Hindlimb muscle (tissue), 1 donor: ENCODE measurements around the gene EXOC3. TPM values are rescaled to one million over a fixed set of nuclear protein-coding genes. Genes with fewer than 3 reads are reported as not detected.
A peak's percentile ranks its signal among the peaks of the same experiment; 100 is the strongest.
"Not testable (repeated sequence)": the region's sequence is repeated elsewhere in the genome, so short reads cannot be mapped to it uniquely, and the experiment has no call there.

ENCODE experiments used
- DNase-seq: peaks from one replicate; pipeline ENCODE4 v3.0.0-alpha.2; 2013
- polyA plus RNA-seq: library from polyadenylated mRNA; unstranded; fragments of 120-200 nt; gene quantifications from one replicate; pipeline ENCODE4 v1.2.1, GENCODE V29; 2013; ENCODE audit not compliant: insufficient read length

The EXOC3 gene
- polyA plus RNA-seq = 42.1 TPM

DNA sequence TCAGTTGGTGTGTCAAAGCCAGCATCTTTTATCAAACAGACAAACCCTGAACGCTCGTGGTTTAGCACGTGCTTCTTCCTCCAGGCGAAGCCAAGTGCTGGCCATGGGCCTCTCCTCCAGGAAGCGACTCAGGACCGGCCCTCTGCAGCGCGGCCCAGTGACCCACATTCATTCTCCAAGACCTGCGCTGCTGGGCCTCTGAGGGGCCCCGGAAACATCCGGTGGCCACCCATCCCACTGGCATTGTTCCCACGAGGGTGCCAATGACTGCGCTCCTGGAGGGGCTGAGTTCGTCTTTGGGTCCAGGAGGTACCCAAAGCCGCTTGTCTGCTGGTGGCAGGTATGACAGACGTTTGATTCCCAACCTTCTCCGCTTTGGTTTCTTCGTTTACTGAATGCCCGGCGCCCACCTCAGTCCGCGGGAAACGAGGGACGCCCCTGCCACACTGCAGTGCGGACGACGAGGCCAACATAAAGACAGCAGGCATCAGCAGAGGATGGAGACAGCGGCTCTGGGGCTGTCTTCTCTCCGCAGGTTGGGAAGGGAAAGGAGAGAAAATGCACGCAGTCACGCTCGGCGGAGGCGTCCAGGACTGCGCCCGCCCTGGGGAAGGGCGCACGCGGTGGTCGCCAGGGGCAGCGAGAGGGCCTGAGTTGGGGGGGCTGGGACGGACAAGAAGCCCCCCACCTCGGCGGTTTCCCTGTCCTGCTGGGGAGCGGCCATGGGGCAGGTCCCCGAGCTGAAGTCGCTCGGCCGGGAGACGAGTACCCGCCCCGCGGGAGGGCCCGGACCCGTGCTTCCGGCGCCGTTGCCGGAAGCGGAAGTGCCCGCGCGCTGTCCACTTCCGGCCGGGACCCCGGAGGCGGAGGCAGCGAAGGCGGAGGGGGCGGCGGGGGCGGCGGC is at the start of gene EXOC3:
Gene EXOC3 (plus strand): TSS at position 842 of the 904 bp plus-strand sequence. CDS start 3,030 bp downstream, outside the sequence.
- peak; percentile 85 for DNase-seq

DNA sequence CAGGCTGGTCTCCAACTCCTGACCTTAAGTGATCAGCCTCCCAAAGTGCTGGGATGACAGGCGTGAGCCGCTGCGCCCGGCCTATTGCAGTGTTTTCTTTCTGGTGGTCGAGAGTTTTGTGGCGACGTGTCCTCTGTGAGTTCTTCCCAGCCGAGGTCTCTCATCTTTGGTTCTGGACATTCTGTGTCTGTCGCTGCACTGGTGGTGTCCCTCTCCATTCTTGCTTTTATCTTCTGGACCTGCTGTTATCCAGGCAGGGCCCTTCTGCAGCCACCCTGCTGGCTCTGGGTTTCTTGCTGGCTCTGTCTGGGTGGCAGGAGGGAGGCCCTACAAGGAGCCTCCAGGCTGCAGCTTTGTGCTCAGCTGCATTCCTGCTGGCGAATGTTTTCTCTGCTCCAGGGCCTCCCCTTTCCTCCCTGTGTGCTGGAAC is 49.1 kb upstream of the EXOC3 start:
- no peak for DNase-seq

DNA sequence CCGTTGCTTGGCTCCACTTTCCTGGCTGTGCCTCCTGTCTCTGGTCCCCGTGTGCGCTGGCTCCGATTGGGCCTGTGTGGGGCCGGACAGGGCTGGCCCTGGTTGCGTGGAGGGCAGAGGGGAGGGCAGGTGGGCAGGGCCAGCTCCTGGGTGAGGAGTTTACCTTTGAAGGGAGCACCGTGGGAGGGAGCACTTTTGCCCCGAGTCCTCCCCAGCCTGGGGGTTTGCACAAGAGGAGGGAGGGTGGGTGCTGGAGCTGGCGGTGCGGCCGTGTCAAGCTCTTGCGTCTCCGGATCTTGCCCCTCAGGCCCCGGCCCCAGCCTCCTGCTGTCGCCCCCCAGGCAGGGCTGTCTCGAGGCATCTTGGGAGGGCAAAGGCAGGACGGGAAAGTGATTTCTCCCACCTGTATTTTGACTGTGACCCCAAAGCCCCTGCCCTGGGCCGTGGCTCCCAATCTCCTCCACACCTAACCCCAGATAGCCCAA is 48.3 kb upstream of the EXOC3 start:
- no peak for DNase-seq

DNA sequence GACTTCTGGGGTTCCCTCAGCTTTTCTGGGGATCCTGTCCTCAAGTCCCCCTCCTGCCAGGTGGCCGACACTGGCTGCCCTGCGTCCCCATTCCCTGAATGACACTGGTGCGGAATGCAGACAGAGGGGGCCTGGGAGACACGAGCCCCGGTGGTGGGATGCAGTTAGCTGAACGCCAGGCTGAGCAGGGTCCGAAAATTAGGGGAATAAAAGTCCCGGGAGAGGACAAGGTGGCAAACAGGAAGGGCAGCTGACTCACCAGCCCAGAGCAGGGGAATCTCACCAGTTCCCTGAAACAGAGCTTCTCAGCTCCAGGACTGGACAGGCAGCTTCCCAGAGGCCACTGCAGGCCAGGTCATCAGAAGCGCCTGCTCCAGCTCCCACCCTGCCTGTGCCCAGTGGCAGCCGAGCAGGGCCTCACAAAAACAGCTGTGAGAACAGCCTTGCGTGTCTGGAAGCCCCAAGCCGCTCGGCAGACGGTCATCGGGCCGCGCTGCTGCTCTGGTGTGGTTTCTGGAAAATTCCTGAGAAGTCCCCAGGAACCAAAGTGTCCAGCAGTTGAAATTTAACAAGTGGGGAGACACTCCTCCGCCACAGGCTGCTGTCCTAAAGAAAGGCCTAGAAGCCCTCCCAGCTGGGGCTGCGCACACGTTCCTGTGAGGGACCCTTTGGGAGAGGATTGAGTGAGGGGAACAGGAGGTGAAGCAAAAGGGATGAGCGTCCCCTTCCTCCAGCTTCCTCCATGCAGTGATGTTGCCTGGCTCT is 47.6 kb upstream of the EXOC3 start:
- no peak for DNase-seq

DNA sequence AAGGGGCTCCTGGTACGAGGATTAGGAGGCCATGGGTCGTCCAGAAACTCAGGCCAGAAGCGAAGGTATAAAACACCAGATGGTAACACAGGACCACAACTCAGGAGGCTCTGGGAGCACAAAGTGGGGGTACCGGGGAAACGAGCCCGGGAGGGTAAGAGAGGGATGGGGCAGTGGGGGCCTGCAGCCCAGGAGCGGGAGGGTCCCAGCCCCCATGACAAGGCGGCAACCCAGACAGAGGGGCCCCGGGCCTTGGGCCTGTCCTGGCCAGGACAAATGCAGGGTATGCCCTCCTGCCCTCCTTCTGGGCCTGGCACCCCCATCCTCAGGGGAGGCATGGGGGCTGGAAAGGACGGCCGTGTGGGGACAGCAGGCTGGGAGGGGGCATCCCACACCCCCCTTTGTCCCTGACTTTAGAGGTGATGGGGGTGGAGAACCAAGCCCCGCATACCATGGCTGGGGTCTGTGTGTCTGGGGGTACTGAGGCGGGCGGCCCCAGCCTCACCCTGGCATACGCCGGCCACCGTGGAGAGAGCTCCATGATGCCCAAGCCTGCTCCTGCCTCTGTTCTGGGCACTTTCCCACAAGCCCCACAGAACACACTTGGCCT is 47.0 kb upstream of the EXOC3 start:
- no peak for DNase-seq

DNA sequence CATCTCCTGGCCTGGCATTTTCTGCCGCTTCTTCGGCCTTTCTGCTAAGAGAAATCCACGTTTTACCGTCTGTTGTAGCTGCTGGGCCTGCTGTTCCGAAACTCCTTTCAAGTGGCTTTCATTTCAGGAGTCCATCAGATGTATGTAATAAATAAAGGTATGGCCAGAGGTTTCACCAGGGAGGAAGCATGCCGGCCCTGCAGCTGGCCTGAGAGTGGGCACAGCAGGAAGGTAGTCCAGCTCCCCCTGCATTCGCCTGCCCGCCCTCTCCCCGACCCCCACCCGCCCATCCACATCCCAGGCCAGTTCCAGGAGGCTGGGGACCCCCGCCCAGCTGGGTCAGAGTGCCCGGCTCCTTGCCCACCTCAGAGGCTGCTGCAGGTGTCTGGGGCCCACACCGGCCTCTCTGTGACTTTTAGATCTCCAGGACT is 46.4 kb upstream of the EXOC3 start:
- no peak for DNase-seq

DNA sequence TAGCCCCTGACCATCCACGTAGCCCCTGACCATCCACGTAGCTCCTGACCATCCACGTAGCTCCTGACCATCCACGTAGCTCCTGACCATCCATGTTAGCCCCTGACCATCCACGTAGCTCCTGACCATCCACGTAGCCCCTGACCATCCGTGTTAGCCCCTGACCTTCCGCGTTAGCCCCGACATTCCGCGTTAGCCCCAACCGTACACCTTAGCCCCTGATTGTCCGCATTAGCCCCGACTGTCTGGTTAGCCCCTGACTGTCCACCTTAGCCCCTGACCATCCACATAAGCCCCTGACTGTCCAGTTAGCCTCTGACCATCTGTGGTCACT is 44.9 kb upstream of the EXOC3 start:
- not testable (repeated sequence) for DNase-seq

DNA sequence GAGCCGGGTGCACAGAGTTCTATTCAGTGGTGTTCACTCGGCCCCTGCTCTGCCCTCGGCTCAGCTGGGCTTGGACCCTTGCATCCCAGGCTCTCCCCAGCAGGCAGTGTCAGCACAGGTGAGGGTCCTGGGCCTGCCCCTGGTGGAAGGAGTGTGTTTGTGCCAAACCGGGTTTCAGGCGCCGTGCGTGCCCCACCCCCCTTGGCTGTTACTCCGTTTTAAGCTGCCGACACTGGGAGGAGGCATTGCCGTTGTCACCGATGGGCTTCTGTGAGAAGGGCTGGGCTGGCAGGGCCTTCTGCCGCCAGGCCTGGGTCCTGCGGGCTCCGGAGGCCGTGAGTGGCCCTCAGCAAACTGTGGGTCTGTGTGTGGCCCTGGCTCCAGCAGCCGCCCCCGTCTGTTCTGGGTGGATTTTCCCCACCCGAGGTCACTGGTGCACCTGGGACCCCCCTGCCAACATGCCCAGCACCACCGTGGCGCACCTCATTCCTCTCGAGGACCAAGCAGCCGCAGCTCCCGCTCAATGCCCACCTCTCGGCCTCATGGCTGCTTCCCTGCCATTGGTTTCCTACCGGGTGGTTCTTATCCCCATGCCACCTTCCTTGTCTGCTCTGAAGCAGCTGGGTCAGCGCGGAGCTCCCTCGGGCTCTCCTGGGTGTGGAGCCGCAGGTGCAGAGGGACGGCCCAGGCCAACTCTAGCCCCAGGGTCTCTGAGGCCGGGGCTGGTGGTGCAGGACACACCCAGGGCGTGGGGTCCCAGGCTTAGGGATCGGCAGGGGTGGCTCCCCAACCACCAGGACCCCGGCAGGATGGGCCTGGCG is 44.3 kb upstream of the EXOC3 start:
- no peak for DNase-seq

DNA sequence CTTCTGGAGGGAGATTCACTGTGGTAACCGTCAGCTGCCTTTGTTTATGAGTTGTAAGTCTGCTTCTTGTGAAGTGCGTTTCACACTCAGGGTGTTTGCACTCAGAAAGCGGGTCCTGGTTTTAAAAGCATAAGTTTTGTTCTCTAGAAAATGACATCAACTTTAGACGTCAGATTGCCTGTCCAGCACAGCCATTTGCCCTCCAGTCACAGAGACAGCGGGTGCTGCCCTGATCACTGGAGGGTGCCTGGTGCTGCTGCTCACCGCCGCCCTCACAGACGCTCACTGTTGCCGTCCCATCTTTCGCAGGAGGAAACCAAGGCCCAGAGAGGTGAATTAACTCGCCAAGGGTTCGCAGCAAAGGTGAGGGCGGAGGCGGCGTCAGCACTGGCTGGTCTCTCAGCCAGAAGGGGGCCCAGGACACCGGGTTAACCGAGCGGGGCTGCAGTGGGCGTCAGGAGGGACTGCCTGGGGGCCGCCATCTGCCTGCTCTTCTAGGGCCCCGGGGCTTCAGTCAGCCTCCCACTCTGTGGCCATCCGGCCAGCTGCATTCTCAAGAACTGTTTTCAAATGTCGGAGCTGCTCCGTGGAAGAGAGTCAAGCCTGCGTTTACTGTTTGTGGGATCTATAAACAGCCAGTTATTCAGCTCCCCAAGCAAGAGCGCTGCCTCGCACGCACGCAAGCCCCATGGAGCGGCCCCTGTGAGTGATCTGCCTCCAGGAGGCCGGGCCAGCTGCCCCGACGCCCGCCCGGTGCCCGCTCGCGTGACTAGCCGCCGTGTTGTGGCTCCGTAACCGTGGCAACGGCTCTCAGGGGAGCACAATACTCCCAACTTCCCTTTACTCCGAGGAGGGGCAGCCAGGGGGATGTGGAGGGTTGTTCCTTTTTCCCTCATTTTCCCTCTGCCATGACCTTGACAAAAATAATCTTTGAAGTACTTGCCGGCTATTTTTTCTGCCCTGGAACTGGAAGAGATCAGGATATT is 43.4 kb upstream of the EXOC3 start:
- DNase-seq = peak; percentile 86

DNA sequence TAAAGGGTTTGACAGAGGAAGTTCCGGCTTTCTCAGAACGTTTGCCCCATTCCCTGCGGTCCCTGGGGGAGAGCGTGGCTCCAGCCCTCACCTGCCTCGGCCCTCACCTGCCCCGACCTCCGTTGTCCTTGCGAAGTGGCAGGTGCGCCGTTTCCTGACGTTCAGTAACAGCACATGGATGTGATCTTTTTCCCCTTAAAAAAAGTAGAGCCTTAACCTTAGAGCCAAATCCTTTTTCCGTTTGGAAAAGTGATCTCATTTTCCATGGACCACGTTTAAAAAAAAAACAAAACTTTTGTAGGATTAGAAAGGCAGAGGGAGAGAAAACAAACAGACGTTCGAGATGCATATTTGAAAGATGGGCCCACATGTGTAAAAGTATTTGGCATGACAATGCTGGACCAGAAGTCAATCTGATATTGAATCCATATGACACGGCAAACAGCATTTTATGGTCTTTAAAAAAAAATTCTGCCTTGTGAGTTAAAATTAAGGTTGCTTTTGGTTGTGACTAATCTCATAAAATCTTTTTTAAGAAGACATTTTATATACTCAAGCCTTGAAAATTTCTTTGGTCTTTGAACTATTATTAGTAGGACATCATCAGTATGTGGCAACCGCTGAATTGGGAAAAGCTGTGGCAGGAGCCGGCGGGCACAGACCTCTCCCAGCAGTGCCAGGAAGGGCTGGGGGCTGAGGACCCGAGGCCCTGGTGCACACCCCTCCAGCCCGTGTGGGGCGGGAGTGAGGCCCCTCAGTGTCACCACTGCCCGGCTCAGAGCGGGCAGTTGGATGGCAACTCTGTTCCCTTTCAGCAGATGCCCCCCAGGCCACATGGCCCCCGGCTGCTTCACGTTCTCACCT is 42.5 kb upstream of the EXOC3 start:
- peak; percentile 77 for DNase-seq

DNA sequence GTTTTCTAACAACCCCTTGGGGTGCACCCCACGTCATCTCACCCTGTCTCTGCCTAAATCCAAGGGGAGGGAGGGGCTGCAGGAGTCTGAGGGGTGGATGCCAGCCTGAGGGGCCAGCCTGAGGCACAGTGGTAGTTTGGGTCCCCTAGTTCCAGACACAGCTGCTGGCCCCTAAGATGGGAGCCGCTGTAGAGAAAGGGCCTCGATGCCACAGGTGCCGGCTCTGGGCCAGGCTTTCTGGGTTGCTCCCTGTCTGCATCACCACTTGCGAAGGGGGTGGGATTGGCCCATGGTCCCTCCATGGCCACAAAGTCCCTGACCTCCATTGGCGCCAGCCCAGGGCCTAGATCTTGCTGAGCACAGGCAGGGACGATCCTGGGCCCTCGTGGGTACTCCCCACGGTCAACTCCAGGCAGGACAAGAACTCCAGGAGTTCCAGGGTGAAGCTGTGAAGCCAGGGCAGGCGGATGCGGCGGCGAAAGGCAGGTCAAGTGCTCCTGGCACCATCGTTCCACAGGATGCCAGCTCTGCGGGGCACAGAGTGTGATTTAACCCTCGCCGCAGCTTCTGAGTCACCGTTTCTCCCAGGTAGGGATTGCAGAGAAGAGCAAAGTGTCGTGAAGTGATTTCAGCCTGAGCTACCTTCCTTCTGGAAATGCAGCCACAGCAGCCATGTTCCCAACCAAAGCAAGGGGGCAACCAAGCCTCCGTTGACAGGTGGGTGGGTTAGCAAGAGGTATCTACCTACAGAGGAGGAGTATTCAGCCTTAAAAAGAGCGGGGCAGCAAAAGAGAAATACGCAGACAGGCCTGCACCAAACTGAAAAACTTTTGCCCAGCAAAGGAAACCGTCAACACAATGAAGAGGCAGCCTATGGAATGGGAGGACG is 41.6 kb upstream of the EXOC3 start:
- no peak for DNase-seq

DNA sequence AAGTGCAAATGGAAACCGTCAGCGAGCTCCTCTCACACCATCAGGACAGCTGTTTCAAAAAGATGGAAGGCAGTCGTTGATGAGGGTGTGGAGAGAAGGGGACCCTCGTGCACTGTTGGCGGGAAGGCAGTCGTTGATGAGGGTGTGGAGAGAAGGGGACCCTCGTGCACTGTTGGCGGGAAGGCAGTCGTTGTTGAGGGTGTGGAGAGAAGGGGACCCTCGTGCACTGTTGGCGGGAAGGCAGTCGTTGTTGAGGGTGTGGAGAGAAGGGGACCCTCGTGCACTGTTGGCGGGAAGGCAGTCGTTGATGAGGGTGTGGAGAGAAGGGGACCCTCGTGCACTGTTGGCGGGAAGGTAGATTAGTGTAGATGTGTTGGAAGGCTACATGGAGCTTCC is 40.8 kb upstream of the EXOC3 start:
- not testable (repeated sequence) for DNase-seq

DNA sequence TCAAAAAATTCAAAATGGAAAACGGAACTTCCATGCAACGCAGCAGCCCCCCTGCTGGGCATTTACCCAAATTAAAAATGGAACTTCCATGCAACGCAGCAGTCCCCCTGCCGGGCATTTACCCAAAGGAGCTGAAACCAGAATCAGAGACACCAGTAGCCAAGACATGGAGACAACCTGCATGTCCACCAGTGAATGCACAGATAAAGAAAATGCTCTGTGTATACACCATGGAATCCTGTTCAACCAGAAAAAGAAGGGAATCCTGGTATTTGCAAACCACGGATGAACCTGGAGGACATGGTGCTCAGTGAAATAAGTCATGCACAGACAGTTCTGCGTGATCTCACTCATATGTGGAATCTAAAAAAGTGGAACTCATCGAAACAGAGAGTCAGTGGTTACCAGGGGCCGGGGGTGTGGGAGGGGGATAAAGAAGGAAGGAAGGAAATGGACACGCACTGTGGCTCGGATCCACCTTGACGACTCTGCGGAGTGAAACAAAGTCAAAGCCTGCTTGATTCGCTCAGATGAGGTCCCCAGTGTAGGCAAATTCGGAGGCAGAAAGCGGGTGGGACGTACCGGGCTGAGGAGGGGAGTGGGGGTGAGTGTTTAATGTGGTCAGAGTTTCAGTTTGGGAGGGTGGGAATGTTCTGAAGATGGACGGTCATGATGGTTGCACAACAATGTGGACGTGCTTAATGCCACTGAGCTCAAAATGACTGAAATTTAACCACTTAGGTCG is 40.2 kb upstream of the EXOC3 start:
- no peak for DNase-seq

DNA sequence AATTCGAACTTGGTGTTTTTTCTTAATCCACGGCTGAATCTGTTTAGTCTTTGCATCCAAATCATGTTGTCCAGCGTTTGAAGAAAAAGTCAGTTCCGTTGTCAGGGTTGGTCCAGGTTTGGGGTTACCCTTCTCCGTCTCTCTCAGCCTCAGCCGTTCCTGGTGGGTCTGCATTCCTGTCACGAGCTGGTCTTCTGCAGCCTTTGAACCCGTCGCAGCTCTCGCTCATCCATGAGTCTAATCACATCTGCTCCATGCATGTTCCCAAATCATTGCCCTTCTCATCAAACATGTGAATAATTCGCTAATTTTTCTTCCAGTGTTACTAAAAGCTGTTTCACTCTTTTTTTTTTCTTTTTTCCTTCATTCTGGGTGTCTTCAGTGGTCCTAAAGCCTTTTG is 39.0 kb upstream of the EXOC3 start:
- no peak for DNase-seq

DNA sequence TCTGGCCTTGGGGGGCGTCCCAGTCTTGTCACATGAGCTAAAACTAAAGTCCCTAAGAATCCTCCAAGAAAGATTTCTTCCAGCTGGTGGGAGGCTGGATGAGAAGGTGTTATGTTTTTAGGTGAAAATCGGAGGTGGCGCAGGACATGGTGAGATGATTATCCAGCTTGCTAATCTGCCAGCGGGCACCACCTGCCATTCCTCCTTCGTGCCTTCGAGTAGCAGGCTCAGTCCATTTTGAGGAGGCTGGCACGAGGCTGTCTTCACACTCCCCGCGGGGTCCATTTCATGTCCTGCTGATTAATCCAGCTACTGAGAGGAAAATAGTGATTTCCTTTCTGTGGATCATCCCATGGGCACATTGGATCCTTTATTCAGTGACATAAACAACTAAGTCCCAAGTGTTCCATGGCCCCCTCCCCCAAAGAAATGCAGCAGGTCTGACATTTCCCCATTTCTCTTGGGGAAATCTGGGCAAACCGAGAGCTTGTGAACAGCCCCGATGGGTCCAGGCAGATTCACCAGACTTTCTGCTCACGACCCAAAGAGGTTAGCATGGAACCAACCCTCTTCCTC is 38.2 kb upstream of the EXOC3 start:
- DNase-seq = no peak

DNA sequence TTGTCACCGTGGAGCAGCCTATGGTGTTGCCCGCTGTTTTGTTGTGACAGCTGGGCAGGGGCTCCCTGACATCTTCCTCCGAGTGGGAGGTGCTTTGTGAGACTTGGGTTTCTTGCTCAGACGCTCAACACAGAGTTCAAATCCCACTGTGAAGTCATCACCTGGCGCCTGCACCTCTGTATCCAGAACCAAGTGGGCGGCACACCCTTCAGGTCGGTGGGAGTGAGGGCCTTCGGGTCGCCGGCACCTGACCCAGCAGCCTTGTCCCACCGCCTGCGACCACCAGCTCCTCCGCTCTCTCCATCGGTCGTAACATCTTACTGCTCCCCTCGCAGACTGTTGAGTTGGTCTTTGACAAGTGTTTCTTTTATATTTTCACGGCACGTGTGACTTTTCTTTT is 37.6 kb upstream of the EXOC3 start:
- no peak for DNase-seq

DNA sequence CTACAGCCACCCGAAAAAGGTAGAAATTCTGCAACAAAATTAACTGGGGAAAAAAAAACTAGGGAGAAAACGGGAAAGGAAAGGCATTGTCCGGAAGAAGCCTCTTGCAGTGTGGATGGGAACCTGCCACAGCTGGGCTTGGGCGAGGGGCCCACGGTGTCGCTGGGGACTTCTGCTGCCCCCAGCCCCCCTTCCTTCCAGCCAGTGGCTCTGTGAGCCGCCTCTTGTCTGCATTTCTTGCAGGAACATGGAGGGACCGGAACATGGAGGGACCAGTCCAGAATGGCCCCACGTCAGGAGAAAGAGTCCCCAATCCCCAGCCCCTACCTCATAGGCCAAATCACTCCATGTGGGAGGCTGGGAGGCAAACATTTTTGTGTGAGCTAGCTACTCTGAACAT is 36.9 kb upstream of the EXOC3 start:
- no peak for DNase-seq

DNA sequence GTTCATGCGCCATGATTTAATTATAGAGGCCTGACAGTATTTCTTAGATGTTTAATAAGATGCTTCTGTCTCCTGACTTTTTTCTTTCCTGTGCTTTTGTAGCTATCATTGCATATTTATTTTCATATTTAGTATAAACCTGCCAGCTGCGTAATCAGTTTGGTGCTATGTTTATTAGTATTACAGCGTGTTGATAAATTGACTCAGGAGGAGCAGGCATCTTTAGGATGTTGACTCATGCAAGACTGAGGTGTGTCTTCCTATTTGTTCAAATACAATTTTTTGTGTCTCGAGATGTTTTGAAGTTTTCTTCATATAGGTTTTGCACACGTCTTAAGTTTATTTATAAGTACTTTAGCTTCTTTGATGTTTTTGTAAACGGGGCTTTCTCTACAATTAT is 35.9 kb upstream of the EXOC3 start:
- DNase-seq = no peak
